ENCODE measurements around the gene SH3RF3. TPM values are rescaled to one million over a fixed set of nuclear protein-coding genes. Genes with fewer than 3 reads are reported as not detected.
A peak's percentile ranks its signal among the peaks of the same experiment; 100 is the strongest.

Gene SH3RF3
- total RNA-seq, 1 experiment from 2014 or later: 0.98 TPM

- BruUV-seq (replicated peaks): no TSS peak
- Histone ChIP-seq H3K4me1 (no peaks in the 10 kb centered on the region), H3K9me3 (peaks cover 5% of the 10 kb centered on the region; the same call in 1 of the 2 replicates), H3K27me3 (replicated peaks; ENCODE audit: control insufficient read depth, insufficient read depth, low read length) (no peaks in the 10 kb centered on the region), H3K36me3 (ENCODE audit: control insufficient read depth, insufficient read depth, low read length) (no peaks in the 10 kb centered on the region), H3K4me3 (ENCODE audit: low read depth, low read length) (no peak overlapping the region)
- no peak overlapping the region for H3K27ac Mint-ChIP-seq (ENCODE audit: unreplicated experiment)
- ChIA-PET CTCF (no interaction called here), POLR2A (no interaction called here)
- H3K9me3 Mint-ChIP-seq (ENCODE audit: unreplicated experiment): peaks cover 10% of the 10 kb centered on the region
- H3K27me3 Mint-ChIP-seq (ENCODE audit: insufficient read depth, unreplicated experiment): no peaks in the 10 kb centered on the region
- no peaks in the 10 kb centered on the region for H3K36me3 Mint-ChIP-seq (ENCODE audit: insufficient read depth, unreplicated experiment)
- H3K4me3 Mint-ChIP-seq (ENCODE audit: unreplicated experiment): no peak overlapping the region
- intact Hi-C loops (cut with micrococcal nuclease; ENCODE audit: unreplicated experiment): no loop called here
- TF ChIP-seq, protein P1, sequence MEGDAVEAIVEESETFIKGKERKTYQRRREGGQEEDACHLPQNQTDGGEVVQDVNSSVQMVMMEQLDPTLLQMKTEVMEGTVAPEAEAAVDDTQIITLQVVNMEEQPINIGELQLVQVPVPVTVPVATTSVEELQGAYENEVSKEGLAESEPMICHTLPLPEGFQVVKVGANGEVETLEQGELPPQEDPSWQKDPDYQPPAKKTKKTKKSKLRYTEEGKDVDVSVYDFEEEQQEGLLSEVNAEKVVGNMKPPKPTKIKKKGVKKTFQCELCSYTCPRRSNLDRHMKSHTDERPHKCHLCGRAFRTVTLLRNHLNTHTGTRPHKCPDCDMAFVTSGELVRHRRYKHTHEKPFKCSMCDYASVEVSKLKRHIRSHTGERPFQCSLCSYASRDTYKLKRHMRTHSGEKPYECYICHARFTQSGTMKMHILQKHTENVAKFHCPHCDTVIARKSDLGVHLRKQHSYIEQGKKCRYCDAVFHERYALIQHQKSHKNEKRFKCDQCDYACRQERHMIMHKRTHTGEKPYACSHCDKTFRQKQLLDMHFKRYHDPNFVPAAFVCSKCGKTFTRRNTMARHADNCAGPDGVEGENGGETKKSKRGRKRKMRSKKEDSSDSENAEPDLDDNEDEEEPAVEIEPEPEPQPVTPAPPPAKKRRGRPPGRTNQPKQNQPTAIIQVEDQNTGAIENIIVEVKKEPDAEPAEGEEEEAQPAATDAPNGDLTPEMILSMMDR (IDR thresholded peaks at IDR 0.05; ENCODE audit: insufficient read depth in 1 of 2, low read depth in 1 of 2, low read length in 1 of 2, severe bottlenecking in 1 of 2, unreplicated experiment in 1 of 2): no peak
- H3K4me1 Mint-ChIP-seq (ENCODE audit: low read depth, unreplicated experiment): no peaks in the 10 kb centered on the region
- DNase-seq: peak in 1 of 2 experiments; percentile 16
Measured at GRCh38 chr2:109084341-109084740, 44.7 kb upstream of the SH3RF3 start.

DNA sequence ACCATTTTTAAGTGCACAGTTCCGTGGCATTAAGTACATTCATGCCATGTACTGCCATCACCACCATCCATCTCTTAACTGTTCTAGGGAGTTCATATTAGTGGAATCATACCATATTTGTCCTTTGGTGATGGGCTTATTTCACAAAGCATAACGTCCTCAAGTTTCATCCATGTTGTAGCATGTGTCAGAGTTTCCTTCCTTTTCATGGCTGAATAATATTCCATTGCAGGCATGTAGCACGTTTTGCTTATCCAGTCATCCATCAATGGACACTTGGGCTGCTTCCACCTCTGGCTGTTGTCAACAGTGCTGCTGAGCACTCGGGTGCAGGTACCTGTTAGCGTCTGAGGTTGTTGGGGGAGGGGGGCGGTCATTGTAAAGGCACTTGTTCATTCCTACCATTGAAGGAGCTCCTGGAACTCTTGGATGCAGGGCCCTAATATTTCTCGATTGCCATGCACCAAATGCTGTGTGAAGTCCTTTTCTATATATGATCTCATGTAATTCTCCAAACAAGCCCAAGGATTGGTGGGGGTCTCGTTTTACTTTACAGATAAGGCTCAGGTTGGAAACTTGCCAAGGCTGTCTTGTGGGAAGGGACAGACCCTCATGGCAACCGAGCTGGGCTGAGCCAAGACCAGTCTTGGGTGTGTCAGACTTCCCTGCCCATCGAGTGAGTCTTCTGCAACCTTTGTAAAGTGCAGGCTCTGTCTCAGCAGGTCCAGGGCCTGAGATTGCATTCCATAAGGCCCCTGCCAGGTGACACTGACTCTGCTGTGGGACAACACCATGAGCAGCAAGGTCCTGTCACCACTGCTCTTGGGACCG is 42.9 kb upstream of the SH3RF3 start:
- H3K4me1 Mint-ChIP-seq (ENCODE audit: low read depth, unreplicated experiment): no peaks in the 10 kb centered on the region
- ChIA-PET CTCF (no interaction called here), POLR2A (no interaction called here)
- DNase-seq: no peak
- Histone ChIP-seq H3K9me3 (peaks cover 5% of the 10 kb centered on the region; the same call in 1 of the 2 replicates), H3K4me1 (no peaks in the 10 kb centered on the region), H3K4me3 (ENCODE audit: low read depth, low read length) (no peak overlapping the region), H3K36me3 (ENCODE audit: control insufficient read depth, insufficient read depth, low read length) (no peaks in the 10 kb centered on the region), H3K27me3 (replicated peaks; ENCODE audit: control insufficient read depth, insufficient read depth, low read length) (no peaks in the 10 kb centered on the region)
- TF ChIP-seq, protein P1 (IDR thresholded peaks at IDR 0.05; ENCODE audit: insufficient read depth in 1 of 2, low read depth in 1 of 2, low read length in 1 of 2, severe bottlenecking in 1 of 2, unreplicated experiment in 1 of 2): no peak
- H3K9me3 Mint-ChIP-seq (ENCODE audit: unreplicated experiment): peaks cover 14% of the 10 kb centered on the region
- intact Hi-C loops (cut with micrococcal nuclease; ENCODE audit: unreplicated experiment): no loop called here
- BruUV-seq (replicated peaks): no TSS peak
- no peak overlapping the region for H3K27ac Mint-ChIP-seq (ENCODE audit: unreplicated experiment)
- no peak overlapping the region for H3K4me3 Mint-ChIP-seq (ENCODE audit: unreplicated experiment)
- H3K36me3 Mint-ChIP-seq (ENCODE audit: insufficient read depth, unreplicated experiment): no peaks in the 10 kb centered on the region
- no peaks in the 10 kb centered on the region for H3K27me3 Mint-ChIP-seq (ENCODE audit: insufficient read depth, unreplicated experiment)

DNA sequence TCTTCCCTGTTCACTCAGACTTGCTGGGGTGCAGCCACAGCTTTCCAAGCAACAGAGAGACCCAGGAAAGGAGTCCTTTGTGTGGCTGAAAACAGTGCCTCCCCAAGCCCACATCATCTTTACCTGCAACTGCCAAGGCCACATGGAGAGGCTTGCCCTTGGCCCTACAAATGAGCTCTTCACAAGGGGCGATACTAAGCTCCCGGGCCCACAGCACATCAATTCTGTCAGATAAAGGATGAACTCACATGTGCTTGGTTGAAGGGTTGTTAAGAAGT is 42.3 kb upstream of the SH3RF3 start:
- CTCF ChIA-PET: no interaction called here
- TF ChIP-seq, protein P1 (IDR thresholded peaks at IDR 0.05; ENCODE audit: insufficient read depth in 1 of 2, low read depth in 1 of 2, low read length in 1 of 2, severe bottlenecking in 1 of 2, unreplicated experiment in 1 of 2): no peak

More for the DNA sequence above, 42.3 kb upstream of the SH3RF3 start:
- BruUV-seq (replicated peaks): no TSS peak
- H3K36me3 ChIP-seq (ENCODE audit: control insufficient read depth, insufficient read depth, low read length): no peaks in the 10 kb centered on the region
- no peaks in the 10 kb centered on the region for H3K36me3 Mint-ChIP-seq (ENCODE audit: insufficient read depth, unreplicated experiment)
- DNase-seq: no peak
- H3K4me1 Mint-ChIP-seq (ENCODE audit: low read depth, unreplicated experiment): no peaks in the 10 kb centered on the region
- H3K27me3 ChIP-seq (replicated peaks; ENCODE audit: control insufficient read depth, insufficient read depth, low read length): no peaks in the 10 kb centered on the region
- H3K9me3 Mint-ChIP-seq (ENCODE audit: unreplicated experiment): peaks cover 19% of the 10 kb centered on the region
- no peaks in the 10 kb centered on the region for H3K4me1 ChIP-seq
- intact Hi-C loops (cut with micrococcal nuclease; ENCODE audit: unreplicated experiment): no loop called here
- no peak overlapping the region for H3K27ac Mint-ChIP-seq (ENCODE audit: unreplicated experiment)
- no peaks in the 10 kb centered on the region for H3K27me3 Mint-ChIP-seq (ENCODE audit: insufficient read depth, unreplicated experiment)
- H3K9me3 ChIP-seq: peaks cover 5% of the 10 kb centered on the region; the same call in 1 of the 2 replicates
- POLR2A ChIA-PET: no interaction called here
- H3K4me3 ChIP-seq (ENCODE audit: low read depth, low read length): no peak overlapping the region
- no peak overlapping the region for H3K4me3 Mint-ChIP-seq (ENCODE audit: unreplicated experiment)

All from Caco-2 (cell line).